Measurements from ENCODE around the gene KIAA1191.
"Not testable (repeated sequence)": the region's sequence is repeated elsewhere in the genome, so short reads cannot be mapped to it uniquely, and the experiment has no call there.

Gene KIAA1191

DNA sequence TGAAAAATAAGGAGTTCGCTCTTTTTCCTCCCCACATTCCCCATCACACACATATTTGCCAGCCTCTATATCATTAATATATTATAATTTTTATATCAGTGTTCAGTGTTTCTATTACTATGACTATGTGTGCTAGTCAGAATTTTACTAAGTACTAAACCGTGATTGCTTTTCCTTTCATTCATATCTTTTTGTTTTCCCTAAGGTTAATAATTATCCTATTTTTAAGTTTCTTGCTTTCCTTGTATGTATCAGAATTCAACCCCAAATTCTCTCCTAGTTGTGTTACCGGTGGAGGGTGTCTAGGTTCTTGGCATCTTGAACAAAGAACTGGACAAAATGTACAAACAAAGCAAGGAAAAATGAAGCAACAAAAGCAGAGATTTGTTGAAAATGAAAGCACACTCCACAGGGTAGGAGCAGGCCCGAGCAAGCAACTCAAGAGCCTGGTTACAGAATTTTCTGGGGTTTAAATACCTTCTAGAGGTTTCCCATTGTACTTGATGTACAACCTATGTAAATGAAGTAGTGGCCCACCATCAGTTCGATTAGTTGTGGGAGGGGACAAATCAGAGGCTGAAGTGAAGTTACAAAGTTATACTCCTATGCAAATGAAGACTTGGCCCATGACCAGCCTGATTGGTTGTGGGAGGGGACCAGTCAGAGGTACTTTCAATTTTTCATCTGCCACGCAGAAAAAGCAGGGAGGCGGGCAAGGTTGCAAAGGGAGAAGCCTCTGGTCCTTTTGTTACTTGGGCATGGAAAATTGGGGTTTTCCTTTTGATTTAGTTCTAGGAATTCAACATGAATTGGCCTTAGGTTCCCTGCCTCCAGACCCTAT, 43.8 kb downstream of the KIAA1191 start:
- no peak overlapping the region for H3K9ac ChIP-seq (ENCODE audit: low read length)
- no peaks in the 10 kb centered on the region for H3K4me1 ChIP-seq (ENCODE audit: control insufficient read depth, insufficient read depth, low read length)
- H3K4me3 ChIP-seq (ENCODE audit: low read length) = no peak overlapping the region
- H3K36me3 ChIP-seq (ENCODE audit: control insufficient read depth, insufficient read depth, low read length) = no peaks in the 10 kb centered on the region
- no peaks in the 10 kb centered on the region for H3K9me3 ChIP-seq (ENCODE audit: control insufficient read depth, low read length)
- H3K27me3 ChIP-seq (ENCODE audit: control insufficient read depth, insufficient read depth, low read length) = no peaks in the 10 kb centered on the region

DNA sequence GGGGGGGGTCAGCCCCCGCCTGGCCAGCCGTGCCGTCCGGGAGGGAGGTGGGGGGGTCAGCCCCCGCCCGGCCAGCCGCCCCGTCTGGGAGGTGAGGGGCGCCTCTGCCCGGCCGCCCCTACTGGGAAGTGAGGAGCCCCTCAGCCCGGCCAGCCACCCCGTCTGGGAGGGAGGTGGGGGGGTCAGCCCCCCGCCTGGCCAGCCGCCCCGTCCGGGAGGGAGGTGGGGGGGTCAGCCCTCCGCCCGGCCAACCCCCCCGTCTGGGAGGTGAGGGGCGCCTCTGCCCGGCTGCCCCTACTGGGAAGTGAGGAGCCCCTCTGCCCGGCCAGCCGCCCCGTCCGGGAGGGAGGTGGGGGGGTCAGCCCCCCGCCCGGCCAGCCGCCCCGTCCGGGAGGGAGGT, 56.2 kb downstream of the KIAA1191 start:
- H3K9me3 ChIP-seq (ENCODE audit: control insufficient read depth, low read length); H3K4me3 ChIP-seq (ENCODE audit: low read length); H3K9ac ChIP-seq (ENCODE audit: low read length); H3K4me1 ChIP-seq (ENCODE audit: control insufficient read depth, insufficient read depth, low read length); H3K27me3 ChIP-seq (ENCODE audit: control insufficient read depth, insufficient read depth, low read length); H3K36me3 ChIP-seq (ENCODE audit: control insufficient read depth, insufficient read depth, low read length): not testable (repeated sequence)
